Lung microvascular endothelial cell (primary cell): ENCODE results near the gene YES1. TPM values are rescaled to one million over a fixed set of nuclear protein-coding genes. Genes with fewer than 3 reads are reported as not detected.
"Not testable (repeated sequence)": the region's sequence is repeated elsewhere in the genome, so short reads cannot be mapped to it uniquely, and the experiment has no call there.

Source experiments
- DNase-seq, 2 donors: peaks; one replicate each; pipeline versions ENCODE4 v3.0.0 to v3.0.0-alpha.2; 2010; ENCODE audit warnings: low read depth in 2 of 2
- total RNA-seq: library from RNA; depleted of rRNA; stranded (reverse); fragments of >200 nt; gene quantifications from 2 replicates; pipeline ENCODE4 v1.2.1, GENCODE V29; 2014

The YES1 gene
- total RNA-seq, 1 donor from 2014 or later = 140 TPM

GRCh38 chr18:824179-824578 lies 12.1 kb upstream of the YES1 start:
- DNase-seq = peak in 1 of 2 donors; percentile 33

- DNase-seq = peak in 1 of 2 donors; percentile 32
Observed at GRCh38 chr18:820591-821165, 8.6 kb upstream of the YES1 start.

- no peak for DNase-seq
Observed at GRCh38 chr18:816869-817268, 4.8 kb upstream of the YES1 start.

- DNase-seq = no peak
Observed at GRCh38 chr18:816088-816653, 4.1 kb upstream of the YES1 start.

- DNase-seq = no peak
Observed at GRCh38 chr18:815353-815752, 3.3 kb upstream of the YES1 start.

GRCh38 chr18:814300-815084 lies 2.5 kb upstream of the YES1 start:
- DNase-seq = peak in 1 of 2 donors; percentile 38

GRCh38 chr18:813172-814071 lies 1.4 kb upstream of the YES1 start:
- peak in 1 of 2 donors; percentile 72 for DNase-seq

- peak; percentile 87 to 91 for DNase-seq
Observed at GRCh38 chr18:812376-813171, 532 bp upstream of the YES1 start.

GRCh38 chr18:811182-811891 lies 705 bp downstream of the YES1 start:
- DNase-seq = peak; percentile 33 to 40

- DNase-seq = no peak
Observed at GRCh38 chr18:809985-810642, 1.9 kb downstream of the YES1 start.

GRCh38 chr18:809228-809627 lies 2.8 kb downstream of the YES1 start:
- not testable (repeated sequence) for DNase-seq

GRCh38 chr18:808502-808901 lies 3.5 kb downstream of the YES1 start:
- peak; percentile 40 to 70 for DNase-seq

GRCh38 chr18:808086-808485 lies 4.0 kb downstream of the YES1 start:
- peak; percentile 31 to 53 for DNase-seq

- DNase-seq = no peak
Observed at GRCh38 chr18:805755-806110, 6.3 kb downstream of the YES1 start.

- peak in 1 of 2 donors; percentile 30 for DNase-seq
Observed at GRCh38 chr18:805008-805754, 6.9 kb downstream of the YES1 start.

GRCh38 chr18:801137-801536 lies 10.9 kb downstream of the YES1 start:
- no peak for DNase-seq

GRCh38 chr18:799943-800342 lies 12.1 kb downstream of the YES1 start:
- DNase-seq = no peak

- DNase-seq = not testable (repeated sequence)
Observed at GRCh38 chr18:795383-795782, 16.7 kb downstream of the YES1 start.

- DNase-seq = no peak
Observed at GRCh38 chr18:789397-789796, 22.6 kb downstream of the YES1 start.
